Vein endothelial cell (primary cell): ENCODE data around the gene TOR1B. TPM values are rescaled to one million over a fixed set of nuclear protein-coding genes. Genes with fewer than 3 reads are reported as not detected.

Experiments used
- total RNA-seq: library from RNA; depleted of rRNA; stranded (reverse); fragments of >200 nt; gene quantifications from 2 replicates; pipeline ENCODE4 v1.2.3, GENCODE V29; 2012

Gene TOR1B, protein sequence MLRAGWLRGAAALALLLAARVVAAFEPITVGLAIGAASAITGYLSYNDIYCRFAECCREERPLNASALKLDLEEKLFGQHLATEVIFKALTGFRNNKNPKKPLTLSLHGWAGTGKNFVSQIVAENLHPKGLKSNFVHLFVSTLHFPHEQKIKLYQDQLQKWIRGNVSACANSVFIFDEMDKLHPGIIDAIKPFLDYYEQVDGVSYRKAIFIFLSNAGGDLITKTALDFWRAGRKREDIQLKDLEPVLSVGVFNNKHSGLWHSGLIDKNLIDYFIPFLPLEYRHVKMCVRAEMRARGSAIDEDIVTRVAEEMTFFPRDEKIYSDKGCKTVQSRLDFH
- total RNA-seq, result 28.4 and 30.2 TPM in 2 replicates

DNA sequence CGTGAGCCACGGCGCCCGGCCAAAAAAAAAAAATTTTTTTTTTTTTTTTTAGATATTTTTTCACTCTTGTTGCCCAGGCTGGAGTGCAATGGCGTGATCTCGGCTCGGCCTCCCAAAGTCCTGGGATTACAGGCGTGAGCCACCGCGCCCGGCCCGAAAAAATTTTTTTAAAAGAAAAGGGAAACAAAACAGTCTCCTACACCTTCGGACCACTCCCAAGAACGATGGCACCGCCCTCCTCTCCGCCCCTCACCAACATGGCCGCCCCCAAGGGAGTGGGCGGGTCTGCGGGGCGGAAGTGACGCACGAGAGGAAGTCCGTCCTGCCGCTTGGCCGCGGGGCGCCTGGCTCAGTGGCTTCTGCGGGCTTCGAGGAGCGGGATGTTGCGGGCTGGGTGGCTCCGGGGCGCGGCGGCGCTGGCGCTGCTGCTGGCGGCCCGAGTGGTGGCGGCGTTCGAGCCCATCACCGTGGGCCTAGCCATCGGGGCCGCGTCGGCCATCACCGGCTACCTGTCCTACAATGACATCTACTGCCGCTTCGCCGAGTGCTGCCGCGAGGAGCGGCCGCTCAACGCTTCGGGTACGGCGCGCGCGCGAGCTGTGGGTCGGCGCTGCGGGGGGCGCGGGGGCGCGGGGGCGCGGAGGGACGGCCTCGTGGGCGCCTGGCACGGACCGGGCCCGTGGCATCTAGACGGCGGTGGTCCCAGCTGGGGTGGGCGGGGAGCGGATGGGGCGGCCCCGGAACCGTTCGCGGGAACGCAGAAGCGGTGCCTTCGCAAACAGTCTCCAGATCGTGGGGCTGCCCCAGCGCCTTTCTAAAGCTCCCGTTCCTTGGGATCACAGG is at the start of gene TOR1B:
Gene TOR1B (plus strand): TSS at position 352 of the 843 bp plus-strand sequence. CDS start 29 bp downstream, at position 381.

DNA sequence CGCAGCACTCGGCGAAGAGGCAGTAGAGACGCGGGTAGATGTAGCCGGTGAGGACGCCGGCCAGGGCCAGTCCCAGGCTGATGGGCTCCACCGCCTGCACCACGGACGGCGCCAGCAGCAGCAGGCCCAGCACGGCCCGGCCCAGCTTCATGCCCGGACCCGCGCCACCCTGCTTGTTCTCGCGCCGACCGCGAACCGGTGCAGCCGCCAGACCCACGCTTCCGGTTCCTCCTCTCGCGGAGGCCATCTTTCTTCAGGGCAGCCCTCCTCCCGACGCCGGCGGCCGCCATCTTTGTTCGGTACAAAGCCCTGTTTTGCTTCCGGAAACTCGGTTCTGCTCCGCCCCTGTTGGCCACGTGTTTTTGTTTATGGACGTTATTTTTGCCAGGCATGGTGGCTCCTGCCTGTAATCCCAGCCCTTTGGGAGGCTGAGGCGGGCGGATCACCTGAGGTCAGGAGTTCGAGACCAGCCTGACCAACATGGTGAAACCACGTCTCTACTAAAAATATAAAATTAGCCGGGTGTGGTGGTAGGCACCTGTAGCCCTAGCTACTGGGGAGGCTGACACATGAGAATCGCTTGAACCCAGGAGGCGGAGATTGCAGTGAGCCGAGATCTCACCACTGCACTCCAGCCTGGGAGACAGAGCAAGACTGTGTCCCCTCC is 21.1 kb downstream of the TOR1B start, which contains the start of gene TOR1A:
Gene TOR1A (minus strand): TSS at position 202 of the 667 bp plus-strand sequence. CDS start 51 bp downstream, at position 151.

DNA sequence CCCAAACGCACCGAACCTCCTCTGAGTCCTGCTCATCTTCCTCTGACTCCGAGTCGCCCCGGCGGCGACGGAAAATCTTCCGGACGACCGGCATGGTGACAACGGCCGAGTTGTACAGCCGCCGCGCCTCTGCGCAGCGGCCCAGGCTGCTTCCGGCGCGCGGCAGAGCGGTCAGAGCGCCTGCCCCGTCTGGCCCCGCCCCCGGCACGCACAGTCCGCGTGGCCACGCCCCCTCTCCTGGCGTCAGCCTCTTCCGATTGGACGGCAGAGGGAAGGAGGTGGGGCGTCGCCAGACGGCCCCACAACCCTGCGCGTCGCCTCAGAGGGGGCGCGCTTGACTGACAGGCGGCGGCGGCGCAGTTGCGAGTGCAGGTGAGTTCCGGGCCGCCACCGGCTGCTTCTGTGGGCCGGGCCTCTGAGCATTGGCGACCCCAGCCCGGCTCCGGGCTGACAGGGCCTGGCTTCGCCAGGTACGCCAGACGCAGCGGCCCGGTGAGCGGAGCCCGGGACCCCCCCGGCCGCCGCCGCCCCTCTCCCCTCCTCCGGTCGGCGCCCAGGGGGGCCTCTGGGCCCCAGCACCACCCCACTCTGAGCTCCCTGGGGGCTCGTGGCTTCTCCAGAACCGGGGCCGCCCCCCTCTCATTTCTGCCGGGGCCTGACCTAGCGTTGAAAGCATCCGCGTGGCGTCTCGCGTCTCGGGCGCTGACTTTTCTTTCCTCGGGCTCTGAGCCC is 32.3 kb downstream of the TOR1B start, which contains the start of the genes C9orf78 and USP20:
Gene C9orf78 (minus strand): TSS at position 148 of the 732 bp plus-strand sequence. CDS start 54 bp downstream, at position 94.
Gene USP20 (plus strand): TSS at position 331 of the 732 bp plus-strand sequence. CDS start 17,098 bp downstream, outside the sequence.

Other genes with a start within 250 kb of the TOR1B start
- gene C9orf50, start 182.1 kb upstream of the TOR1B start, total RNA-seq, result not detected in 2 replicates
- gene NTMT1, start 177.0 kb upstream of the TOR1B start, total RNA-seq, result 24.8 and 26.7 TPM in 2 replicates
- gene ASB6, start 161.0 kb upstream of the TOR1B start, total RNA-seq, result 21.6 and 22.6 TPM in 2 replicates
- 0.38 TPM in 1 of 2 replicates, not detected in the other for gene PRRX2, start 137.5 kb upstream of the TOR1B start, total RNA-seq
- 0.10 and 0.33 TPM in 2 replicates for gene PTGES, start 50.1 kb upstream of the TOR1B start, total RNA-seq
- gene TOR1A, start 21.0 kb downstream of the TOR1B start, total RNA-seq, result 61.1 and 62.0 TPM in 2 replicates
- gene C9orf78, start 32.1 kb downstream of the TOR1B start, total RNA-seq, result 24.2 and 38.0 TPM in 2 replicates
- 6.3 and 9.8 TPM in 2 replicates for gene USP20, start 32.3 kb downstream of the TOR1B start, total RNA-seq
- gene FNBP1, start 240.0 kb downstream of the TOR1B start, total RNA-seq, result 35.0 and 42.5 TPM in 2 replicates